HG03025 (cell line): ENCODE results near the gene NTF3.

Source experiments
- ATAC-seq: cut with Tn5 transposase; IDR thresholded peaks from one replicate; pipeline ENCODE4 v1.9.1; 2021; ENCODE audit warnings: mild to moderate bottlenecking, moderate library complexity; ENCODE audit not compliant: unreplicated experiment, low FRiP score

The NTF3 gene

GRCh38 chr12:5432011-5432400 is at the start of gene NTF3:
NTF3 (plus strand) TSS chr12:5432108; CDS start chr12:5432325, 217 bp downstream.
- no peak for ATAC-seq

DNA sequence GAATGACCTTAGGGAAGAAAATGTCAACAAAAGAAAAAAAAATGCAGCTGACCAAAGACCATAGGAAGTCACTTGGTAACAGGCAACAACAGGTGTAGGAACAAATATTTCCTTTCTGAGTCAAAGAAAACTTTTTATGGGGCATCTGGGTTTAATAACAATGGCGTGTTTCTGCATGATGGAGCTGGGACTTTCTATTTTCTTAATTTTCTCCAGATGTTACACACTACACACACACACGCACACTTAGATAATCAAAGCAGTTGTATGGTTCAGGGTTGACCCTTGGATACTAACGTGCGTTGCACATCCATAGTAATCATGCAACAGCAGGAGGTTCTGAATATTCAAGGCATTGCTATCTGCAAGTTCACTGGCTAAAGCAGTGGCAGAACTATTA is 47.9 kb upstream of the NTF3 start:
- no peak for ATAC-seq

DNA sequence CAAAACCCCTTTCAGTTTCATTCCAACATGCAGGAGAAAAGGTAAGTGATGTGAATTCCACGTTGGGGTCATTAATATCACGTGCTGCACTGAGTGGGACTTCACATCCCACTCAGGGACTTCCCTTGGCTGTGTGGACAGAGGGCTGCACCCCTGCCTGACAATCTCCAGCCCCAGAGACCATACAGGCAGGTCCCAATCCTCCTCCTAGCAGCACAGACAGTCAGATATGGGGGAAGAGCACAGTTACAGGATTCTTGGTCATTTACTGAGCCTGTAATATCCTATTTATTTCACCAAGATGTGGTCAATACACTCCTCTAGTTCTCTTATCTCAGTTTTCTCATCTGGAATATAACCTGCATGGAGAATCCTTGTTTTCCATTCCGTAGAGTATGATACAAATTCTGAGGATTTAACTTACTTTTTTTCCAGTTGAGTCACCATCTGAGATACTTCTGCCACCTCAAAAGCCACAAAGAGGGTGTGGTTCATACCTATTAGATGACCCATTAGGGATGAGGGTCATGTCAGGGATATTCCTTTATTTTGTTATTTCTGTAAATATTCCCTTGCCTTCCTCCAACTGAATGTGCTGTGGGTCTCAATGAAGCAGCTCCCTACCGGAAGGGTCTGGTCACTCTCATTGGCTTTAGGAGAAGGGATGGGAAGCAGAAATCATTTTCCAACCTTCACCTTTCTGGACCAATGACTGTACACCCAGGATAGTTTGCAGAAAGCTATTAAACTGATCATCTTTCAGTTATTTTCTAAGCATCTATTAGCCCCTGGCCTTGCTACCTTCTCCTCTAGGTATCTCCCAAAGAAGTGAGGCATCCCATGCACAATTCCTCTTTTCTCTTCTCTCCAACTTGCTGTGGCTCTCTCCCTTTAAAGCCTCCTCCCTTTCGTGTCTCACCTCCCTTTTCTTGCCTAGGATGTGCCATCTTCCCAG is 43.0 kb upstream of the NTF3 start:
- no peak for ATAC-seq

DNA sequence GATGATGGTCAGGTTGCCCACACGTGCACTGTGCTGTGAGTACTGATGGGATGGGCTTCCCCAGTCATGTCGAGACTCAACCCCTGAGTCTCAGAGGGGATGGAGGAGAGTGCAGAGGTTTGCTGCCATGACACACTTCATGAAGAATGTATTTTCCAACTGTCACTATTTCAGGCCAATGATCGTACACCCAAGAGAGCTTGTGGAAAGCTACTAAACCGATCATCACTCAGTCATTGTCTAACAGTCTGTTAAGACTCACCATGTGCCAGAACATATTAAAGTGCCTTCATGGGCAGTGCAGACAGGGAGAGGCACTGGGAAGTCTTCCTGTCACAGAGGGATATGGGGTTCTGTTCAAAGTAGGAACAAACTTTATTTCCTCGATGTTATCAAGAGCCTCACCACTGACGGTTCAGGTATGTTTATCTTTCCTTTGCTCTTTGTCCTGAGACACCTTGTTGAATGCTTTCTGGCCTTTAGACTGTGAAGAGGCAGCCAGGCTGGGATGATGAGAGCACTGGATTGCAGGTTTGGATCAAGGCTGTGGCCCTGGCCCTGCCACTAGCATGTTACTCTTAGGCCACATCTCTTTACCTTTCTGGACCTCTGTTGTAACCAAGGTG is 41.6 kb upstream of the NTF3 start:
- no peak for ATAC-seq

GRCh38 chr12:5391653-5392052 is 40.3 kb upstream of the NTF3 start:
- ATAC-seq = no peak

DNA sequence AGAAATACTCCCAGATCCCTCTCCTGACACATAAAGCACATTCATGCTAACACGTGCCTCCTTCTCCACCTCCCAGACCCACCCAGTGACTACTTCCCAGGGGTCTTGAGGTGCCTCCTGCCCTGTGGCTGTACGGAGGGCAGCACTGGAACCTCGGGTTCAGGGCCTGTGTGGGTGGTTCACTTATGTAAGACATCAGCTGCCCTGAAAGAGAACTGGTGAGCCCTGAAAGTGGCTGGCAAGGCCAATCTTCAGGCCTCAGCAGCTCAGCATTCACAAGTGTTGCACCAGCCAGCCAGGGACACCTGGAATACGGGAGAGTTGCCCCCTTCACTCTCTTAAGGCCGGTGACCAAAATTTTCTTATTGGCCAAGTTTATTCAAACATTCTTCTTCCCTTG is 38.9 kb upstream of the NTF3 start:
- ATAC-seq = no peak

GRCh38 chr12:5395443-5396271 is 36.3 kb upstream of the NTF3 start:
- ATAC-seq = no peak

- no peak for ATAC-seq
These were observed 35.4 kb upstream of the NTF3 start for GRCh38 chr12:5396541-5396940.

DNA sequence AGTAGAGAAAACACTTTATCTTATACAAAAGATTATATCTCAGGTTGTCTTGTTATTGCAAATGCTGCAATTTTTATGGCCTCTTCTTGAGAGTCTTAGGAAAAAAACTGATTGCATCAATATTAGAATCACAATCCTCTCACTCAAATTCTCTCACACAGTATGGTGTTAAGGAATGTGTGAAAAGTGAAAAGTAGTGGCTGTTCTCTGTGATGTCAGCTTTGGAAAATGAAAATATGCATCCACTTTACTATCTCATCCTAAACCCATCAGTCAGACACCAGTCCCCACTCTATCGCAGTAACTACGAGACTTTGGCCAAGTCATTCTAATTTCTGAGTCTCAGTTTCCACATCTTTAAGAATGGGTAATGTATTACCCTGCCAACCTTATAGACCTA is 32.6 kb upstream of the NTF3 start:
- no peak for ATAC-seq

DNA sequence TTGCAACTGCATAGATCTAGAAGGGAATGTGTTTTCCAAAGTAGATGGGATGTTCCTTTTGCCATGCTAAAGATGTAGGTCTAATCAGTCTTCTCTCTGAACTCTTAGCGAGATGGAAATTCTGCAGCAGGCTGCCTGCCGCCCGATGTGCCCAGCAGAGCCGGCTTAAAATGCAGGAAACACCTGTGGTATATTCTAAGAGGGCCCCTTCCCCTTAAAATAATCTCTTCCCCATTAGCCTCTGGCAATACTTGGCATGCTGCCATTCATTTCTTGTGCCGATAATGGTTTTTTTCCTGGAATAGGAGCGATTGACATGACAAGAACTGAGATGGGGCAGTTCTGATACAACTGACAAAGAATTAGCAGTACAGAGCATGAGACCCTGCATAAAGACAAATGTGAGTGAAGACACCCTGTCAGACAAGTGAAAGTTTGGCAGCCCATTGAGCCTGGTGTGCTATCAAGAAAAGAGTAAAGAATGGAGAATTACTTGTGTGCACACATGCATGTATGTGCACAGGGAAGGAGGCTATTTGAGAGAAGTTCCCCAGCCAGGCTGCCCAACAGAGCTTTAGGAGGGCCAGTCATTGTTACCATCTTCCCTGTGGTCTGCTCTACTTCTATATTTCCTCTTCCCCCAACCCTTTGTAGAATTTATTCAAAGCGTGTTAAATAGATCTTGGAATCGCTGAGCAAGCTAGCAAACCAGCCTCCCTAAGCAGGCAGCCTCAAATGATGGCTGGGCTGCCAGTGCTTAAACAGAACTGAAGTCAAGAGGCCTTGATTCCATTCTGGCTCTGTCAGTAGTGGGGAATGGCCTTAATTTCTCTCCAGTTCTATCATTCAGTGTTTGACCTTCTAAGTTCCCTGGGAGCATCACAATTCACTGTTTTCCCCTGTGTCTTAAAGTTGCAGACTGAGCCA is 29.6 kb upstream of the NTF3 start:
- no peak for ATAC-seq

DNA sequence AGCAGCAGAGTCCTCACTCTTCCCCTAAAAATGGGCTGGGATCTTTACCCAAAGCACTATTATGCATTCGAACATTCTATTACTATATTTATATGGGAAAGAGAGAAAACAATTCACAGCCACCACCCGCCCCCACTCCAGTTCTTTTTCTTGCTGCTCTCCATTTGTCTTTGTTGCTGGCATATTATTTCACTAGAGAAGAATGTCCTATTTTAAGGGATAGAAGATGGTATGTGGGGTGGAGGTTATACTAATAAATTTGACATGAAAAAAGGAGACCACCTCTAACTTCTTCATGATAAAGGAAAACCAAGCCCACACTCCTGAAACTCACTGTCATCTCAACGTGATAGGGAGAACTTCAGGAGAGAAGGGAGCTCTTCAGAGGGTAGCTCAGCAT is 28.5 kb upstream of the NTF3 start:
- no peak for ATAC-seq

DNA sequence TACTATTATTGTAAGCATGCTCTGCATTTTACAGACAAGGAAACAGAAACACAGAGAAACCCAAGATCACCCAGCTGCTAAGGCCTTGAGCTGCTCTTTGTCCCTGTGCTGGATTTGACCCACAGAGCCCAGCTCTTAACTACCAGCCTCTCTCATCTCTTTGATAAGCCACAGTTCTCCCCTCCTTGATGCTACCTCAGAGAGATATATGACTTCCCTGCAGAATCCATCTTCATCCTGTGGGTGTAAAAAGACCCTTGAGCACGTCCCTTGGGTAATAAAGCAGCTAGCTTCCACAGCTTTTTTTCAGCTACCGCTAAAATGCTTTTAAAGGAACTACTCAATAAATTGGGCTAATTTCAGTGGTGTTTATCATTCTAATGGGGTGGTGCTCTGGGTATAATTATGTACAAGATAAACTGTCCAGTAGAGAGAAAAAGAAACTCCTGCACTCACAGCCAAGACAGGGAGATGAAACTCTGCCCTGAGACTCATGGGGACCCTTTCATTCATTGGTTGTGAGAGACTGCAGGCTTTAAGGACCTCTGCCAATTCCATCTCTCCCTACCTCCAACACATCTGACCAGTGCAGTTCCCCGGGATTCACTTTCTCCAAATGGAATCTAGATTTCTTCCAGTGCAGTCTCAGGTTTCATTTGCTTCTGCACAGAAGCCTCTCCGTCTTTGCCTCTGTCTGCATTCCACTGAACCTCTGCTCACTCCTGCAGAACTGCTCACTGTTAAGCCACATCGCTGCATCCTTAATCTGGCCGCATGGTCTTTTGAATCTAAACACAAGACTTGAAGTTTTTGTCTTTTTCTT is 24.7 kb upstream of the NTF3 start:
- ATAC-seq = no peak

DNA sequence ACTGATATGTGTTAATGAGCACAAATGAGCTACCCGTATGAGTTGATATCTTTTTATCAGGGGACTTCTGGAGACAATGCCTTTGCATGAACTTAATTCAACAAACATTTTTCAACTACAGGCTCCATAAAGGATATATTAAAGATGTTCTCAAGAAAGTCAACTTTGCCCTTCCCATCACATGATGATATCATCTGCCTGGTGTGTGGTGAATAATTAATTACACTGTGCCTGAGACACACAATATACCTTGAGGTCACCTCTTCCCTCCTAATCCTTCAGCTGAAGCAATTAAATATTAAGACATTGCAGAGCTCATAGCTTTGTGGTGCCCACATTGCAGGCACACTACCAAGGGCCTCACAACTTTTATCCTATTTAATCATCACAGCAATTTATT is 22.3 kb upstream of the NTF3 start:
- no peak for ATAC-seq

DNA sequence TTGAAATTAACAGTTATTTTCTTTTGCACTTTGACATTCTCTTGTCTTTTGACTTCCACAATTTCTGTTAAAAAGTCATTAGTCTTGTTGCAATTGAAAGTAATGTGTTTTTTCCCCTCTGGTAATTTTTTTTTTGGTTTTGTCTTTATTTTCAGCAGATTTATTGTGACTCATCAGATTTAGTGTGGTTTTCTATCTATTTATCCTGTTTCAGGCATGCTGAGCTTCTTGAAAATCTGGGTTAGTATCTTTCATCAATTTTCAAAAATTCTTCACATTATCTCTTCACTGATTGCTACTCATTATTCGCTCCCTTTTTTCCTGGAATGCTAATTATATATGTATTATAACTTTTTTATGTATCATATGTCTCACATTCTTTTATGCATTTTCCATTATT is 15.3 kb upstream of the NTF3 start:
- no peak for ATAC-seq

- no peak for ATAC-seq
These were observed 14.4 kb upstream of the NTF3 start for GRCh38 chr12:5417500-5417899.

DNA sequence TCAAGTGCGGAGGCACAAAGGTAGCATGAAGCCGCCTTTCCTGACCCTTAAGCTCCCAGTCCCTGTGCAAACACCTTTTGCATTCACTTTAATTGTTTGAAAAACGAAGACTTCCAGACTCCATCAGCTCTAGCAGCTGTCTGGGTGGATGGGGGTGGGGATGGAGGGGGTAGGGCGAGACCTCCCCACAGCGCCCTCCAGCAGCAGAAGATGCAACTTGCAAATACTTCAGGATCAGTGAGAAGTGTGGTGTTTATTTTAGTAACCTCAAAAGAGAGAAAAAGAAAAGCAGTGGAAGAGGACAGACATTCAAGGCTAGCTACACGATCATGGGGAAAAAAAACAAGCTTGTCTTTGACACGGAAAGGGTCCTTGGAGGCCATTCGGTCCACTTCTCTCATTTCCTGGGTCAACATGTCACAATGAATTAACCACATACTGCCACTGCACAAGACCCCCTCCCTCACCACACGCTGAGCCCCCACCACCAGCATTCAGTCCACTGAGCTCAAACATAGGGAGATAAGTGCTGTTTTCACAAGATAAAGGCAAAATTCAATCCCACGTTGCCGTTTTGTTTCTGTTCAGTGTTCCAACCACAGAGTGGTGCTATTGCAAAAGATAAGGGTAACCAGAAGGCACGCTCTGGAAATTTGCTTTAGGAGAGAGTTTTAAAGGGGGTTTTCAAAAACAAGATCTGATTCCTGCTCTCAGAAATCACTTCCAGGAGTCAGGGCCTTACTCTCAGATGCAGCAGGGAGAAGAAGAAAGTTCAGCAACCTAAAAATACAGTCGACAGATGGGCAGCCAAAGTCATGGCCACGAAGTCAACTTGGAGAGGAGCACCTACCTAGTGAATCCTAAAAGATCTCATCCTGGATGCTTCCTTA is 3.3 kb upstream of the NTF3 start:
- ATAC-seq = no peak

DNA sequence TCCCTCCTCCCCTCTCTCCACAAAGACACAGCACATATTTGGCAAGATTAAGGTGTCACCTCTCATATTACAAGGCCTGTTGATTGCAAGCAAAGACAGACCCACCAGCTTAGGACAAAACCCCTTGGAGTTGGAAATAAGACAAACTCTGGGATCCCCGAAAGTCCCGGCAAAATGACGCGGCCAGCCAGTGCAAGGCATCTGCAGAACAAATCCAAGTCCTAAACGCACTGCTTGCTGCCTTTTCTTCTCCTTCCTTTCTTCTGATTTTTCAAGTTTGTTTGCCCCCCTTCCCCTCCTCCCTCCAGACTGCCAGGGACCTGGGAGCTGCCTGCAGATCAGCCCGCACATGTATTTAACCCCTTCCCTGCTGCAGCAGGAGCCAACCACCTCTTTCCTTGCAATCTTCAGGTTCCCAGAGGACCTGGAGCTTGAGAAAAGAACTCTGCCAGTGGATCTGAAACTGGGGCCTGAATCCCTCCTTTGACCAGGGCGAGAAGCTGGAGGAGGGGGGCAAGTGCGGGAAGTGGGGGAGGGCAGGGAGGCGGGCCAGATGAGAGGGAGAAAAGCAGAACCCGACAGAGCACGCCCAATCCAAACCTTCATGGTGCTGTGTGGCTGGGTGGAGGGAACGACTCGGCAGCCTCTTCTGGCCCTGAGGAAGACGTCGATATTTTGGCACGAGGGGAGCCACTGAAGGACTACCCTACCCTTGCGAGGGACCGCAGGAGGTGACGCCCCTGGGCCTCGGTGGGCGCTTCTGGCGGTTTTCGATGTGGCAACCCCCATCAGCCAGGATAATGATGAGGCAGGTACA is 2.0 kb upstream of the NTF3 start:
- ATAC-seq = no peak
